Esophagus mucosa (tissue), 1 donor: ENCODE data around the gene SBK3. TPM values are rescaled to one million over a fixed set of nuclear protein-coding genes. Genes with fewer than 3 reads are reported as not detected.
A peak's percentile ranks its signal among the peaks of the same experiment; 100 is the strongest.
"Not testable (repeated sequence)": the region's sequence is repeated elsewhere in the genome, so short reads cannot be mapped to it uniquely, and the experiment has no call there.

Experiments used
- ATAC-seq: fragments of 200-7000 bp; cut with Tn5 transposase; one replicate; pipeline ENCODE4 v1.9.1; 2020
- total RNA-seq: library from RNA; stranded (reverse); gene quantifications from one replicate; pipeline ENCODE4 v1.2.4, GENCODE V29; 2023
- donor health status: DM: yes; HTN: yes; CAD: no.

Gene SBK3
- total RNA-seq, 1 donor from 2014 or later: 0.80 TPM

DNA sequence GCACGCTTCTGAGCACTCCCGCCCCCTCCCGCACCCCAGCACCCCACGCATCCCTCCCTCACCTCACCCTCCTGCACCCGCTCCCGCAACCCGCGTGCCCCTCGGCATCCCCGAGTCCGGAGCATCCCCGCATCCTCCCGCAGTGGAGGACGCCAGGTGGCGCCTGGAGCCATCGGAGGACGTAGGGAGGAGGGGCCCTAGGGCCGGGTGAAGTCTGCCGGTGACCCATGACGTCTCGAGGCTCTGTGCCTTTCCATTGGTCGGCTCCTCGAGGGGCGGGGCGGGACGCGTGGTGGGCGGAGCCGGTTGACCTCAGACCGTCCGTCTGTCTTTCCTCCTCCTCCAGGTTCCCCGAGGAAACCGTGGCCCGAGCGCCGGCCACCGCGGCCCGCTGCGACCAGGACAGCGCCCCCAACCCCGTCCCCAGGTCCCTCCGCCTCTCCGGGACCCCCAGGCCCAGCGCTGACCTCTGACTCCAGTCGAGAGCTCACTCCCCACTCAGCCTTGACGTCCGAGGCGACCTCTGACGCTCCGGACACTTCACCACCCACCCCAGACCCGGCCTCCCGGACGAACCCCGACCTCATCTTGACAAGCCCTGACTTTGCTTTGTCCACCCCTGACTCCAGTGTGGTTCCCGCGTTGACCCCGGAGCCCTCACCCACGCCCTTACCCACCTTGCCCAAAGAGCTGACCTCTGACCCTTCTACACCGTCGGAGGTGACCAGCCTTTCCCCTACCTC, 28.3 kb downstream of the SBK3 start:
- peak; percentile 99 for ATAC-seq

DNA sequence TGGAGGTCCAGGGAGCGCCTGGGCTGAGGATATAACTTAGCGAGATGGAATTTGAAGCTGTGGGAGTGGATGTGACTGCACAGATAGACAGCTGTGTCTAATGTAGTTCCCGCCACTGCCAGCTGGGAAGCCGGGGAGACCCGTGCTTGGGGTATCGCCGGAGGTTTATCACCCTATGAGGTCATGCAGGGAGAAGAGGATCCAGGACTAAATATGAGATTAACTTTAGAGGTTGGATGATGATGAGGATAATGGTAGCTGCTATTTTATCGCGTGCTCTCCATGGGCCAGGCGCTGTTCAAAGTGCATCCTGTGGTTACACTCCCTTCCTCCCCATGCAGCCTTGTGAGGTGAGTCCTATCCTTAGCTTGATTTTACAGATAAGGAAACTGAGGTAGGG, 37.2 kb downstream of the SBK3 start:
- no peak for ATAC-seq

DNA sequence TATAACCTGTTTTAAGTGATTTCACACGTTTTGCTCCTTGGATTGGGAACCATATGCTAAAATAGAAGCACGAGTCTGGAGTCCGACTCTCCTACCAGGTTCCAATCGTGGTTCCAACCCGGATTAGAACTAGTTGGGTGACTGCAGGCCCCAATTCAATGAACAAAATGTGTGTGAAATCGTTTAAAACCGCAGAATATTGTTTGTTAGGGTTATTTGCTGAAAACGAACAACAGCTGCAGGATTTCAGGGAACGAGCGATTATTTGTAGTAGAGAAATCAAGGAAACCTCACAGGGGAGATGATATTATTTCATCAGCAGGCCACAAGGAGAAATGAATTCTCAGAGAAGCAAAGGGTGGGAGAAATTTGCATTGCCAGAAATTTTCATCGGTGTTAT, 40.4 kb downstream of the SBK3 start:
- no peak for ATAC-seq

DNA sequence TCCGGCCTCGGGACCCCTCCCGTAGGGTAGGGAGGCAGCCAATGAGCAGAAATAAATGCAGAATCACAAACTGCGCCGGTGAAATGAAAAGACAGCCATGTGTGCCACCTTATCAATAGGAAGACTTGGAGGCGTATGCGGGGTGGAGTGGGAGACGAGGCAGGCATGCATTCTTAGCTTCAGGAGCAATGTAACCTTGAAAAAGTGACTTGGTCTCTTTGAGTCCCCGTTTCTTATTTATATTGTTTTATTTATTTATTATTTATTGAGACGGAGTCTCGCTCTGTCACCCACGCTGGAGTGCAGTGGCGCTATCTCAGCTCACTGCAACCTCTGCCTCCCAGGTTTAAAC, 41.1 kb downstream of the SBK3 start:
- ATAC-seq: no peak

DNA sequence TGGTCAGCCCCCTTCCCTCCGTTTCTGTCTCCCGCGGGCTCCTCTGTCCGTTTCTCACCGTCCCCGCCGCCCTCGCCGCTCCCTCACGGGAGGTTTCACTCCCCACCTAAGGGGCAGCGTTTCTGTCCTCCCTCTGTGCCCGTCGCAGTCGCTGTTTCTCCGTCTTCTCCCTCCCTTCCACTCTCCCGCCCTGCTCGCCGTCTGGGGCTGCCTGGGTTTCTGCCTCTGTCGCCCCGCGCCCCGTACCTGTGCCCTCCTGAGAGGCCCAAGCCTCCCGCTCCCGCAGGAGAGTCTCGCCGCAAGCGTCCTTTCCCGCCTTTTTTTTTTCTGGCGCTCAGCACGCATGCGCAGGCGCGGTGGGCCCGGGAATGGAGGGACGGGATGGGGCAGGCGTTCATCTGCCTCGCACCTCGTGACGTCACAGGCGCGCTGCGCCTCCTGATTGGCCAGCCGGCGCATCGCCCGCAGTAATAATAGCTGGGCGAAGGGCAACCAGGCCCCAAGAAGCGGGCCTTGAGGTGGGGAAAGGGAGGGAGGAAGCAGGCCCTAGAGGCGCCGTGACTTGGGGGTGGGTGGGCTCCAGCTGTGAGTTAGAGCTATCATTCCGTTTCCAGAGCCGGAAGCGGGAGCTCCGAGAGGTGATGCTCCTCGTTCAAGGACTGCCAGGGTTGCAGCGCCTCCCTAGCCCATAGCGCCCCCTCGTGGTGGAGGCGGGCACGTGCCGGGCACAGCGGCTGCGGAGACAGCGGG, 41.7 kb downstream of the SBK3 start:
- peak; percentile 88 for ATAC-seq

DNA sequence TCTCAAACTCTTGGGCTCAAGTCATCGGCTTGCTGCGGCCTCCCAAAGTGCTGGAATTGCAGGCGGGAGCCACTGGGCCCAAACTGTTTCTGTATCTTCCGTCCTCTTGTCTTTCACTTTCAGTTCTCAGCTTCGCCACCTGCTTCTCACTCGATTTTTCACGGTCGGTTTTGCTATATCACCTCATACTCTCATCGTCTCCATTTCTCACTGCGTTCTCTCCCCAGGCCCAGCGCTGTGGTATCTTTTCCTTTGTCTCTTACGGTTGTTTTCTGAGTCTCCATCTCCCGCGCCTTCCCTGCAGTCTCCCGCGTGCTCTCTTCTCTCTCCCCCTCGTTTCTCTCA, 42.2 kb downstream of the SBK3 start:
- ATAC-seq: no peak

DNA sequence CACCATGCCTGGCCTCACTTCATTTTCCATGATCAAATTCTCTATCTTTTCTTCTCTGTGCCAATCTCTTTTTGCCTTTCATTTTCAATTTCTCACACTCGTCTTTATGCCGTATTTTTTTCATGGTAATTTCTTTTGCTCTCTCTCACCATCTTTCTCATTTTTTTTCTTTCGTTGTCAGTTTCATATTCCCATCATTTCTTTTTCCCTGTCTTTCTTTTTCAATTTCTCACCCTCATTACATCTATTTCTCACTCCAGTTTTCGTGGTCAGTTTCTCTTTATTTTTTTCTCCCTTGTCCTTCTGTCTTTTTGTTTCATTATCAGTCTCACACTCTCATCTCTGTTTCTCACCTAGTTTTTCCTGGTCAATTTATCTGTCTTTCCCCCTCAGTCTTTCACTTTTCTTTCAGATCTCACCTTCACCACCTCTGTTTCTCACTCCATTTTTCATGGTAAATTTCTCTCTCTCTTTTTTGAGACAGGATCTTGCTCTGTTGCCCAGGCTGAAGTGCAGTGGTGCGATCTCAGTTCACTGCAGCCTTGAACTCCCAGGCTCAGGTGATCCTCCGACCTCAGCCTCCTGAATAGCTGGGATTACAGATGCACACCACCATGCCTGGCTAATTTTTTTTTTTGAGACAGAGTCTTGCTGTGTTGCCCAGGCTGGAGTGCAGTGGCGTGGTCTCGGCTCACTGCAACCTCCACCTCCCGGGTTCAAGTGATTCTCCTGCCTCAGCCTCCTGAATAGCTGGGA, 43.0 kb downstream of the SBK3 start:
- ATAC-seq: no peak

DNA sequence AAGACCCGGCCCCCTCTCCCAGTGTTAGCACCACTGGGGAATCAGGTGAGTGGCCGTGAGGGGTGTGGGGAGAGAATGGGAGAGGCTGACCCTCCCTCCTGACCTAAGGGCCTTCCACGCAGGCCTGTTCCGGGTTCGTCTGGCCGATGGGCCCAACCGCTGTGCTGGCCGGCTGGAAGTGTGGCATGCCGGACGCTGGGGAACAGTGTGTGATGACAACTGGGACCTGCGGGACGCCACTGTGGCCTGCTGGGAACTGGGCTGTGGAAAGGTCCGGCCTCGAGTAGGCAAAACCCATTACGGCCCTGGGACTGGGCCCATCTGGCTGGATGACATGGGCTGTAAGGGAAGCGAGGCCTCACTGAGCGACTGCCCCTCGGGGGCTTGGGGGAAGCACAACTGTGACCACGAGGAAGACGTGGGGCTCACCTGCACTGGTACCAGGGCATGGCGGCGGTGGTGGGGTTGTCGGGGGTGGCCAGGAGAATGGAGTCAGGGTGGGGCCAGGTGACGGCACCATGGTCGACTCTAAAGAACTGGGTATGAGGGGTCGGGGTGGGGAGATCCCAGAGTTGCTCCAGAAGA, 44.9 kb downstream of the SBK3 start:
- ATAC-seq: no peak

DNA sequence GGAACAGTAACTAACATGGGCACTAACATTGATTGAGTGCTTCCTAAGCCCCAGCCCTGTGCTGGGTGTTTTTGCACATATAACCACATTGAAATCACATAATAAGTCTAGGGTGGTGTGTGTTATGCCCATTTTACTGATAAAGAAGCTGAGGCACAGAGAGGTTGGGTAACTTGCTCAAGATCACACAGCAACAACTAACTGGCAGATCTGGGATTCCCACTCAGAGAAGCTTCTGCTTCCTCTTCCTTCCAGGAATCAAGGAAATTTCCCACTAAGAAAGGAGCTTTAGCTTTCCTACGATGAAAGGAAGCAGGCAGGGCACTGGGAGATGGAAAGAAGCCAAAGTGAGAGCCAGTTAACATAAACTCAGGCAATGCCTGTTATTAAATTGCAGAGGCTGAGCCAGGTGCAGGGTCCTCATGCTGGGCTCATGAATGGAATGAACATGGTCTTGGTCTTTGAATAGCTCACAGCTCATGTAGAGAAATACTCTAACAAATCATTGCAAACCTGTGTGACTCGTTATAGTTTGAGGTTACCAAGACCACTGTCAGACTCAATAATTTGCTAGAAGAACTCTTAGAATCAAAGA, 47.0 kb downstream of the SBK3 start:
- ATAC-seq: no peak

DNA sequence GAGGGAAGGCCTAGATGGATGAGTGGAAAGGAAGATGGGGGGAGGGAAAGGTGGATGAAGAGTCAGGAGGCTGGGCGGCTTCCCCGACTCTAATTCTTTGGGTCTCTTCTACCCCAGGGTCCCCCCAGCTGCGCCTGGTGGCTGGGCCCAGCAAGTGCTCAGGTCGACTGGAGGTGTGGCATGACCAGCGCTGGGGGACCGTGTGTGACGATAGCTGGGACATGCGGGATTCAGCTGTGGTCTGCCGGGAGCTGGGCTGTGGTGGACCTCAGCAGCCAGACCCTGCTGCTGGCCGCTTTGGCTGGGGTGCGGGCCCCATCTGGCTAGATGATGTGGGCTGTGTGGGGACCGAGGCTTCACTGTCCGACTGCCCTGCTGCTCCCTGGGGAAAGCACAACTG, 47.6 kb downstream of the SBK3 start:
- no peak for ATAC-seq

DNA sequence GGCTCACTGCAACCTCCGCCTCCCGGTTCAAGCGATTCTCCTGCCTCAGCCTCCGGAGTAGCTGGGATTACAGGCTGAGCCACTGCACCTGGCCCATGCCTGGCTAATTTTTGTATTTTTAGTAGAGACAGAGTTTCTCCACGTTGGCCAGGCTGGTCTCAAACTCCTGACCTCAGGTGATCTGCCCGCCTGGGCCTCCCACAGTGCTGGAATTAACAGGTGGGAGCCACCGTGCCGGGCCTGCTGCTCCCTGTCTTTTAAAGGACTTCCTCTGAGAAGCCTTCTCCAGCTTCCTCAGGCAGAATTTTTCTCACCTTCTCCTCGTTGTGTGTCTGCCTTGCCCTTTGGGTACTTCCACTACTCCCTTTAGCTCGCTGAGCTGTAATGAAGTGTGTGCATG, 48.5 kb downstream of the SBK3 start:
- not testable (repeated sequence) for ATAC-seq

DNA sequence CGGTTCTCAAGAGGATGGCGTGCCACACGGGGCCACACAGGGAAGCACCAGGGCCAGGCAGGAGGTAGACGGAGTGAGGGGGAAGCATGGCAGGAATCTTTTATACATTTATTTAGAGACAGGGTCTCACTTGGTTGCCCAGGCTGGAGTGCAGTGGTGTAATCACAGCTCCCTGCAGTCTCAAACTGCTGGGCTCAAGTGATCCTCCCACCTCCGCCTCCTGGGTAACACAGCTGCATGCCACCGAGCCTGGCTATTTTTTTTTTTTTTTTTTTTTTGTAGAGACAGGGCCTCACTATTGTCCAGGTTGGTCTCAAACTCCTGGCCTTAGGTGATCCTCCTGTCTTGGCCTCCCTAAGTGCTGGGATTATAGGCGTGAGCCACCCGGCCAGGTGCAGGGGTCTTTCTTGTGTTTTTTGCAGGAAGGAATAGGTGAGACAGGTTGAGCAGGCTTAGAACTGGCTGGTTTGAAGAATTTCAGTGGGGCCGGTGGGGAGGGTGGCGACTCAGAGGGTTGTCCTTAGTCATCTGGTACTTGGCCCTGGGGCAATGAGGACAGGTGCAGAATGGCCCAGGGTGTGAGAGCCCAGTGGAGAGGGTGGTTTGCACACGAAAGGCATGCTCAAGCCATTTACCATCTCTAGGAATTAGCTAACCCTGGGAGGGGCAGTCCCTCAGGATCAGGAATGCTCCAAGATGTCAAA, 49.5 kb downstream of the SBK3 start:
- ATAC-seq: no peak

DNA sequence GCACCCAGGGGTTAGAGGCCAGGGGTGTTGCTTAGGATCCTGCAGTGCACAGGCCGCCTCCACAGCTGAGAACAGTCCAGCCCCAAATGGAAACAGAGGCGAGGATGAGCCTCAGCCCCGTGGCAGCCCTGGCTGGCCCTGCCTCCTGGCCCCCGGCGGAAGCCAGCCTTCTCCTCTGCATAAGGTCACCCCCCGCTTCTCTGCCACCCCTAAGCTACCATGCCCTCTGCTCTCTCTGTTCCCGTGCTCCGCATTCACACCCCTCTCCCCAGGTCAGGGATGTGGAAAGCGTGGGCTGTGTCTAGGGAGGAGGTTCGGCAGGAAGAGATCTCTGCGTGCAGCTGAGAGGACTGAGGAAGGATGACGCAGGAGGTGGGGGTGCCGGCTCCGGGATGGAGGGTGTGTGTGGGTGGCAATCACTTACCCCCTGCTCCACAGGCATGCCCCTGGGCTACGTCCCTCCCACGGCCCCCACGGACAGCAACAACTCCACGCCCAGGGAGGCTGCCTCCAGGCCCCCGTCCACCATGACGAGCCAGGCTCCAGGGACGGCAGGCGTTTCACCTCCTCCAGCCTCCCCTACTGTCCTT, 51.1 kb downstream of the SBK3 start:
- no peak for ATAC-seq

DNA sequence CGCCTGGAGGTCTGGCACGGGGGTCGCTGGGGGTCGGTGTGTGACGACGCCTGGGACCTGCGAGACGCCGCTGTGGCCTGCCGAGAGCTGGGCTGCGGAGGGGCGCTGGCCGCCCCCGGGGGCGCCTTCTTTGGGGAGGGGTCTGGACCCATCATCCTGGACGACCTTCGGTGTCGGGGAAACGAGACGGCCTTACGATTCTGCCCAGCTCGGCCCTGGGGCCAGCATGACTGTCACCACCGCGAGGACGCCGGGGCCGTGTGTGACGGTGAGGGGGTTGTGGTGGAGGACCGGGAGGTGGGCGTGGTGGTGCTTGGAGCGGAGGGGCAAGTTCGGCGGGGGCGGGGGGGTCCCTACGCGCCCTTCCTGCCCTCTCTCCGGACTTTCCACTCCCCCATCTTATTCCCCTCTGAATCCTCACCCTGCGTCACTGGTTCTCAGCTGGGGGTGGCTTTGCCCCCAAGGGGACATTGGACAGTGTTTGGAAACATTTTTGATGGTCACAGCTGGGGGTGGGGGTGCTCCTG, 51.6 kb downstream of the SBK3 start:
- no peak for ATAC-seq

DNA sequence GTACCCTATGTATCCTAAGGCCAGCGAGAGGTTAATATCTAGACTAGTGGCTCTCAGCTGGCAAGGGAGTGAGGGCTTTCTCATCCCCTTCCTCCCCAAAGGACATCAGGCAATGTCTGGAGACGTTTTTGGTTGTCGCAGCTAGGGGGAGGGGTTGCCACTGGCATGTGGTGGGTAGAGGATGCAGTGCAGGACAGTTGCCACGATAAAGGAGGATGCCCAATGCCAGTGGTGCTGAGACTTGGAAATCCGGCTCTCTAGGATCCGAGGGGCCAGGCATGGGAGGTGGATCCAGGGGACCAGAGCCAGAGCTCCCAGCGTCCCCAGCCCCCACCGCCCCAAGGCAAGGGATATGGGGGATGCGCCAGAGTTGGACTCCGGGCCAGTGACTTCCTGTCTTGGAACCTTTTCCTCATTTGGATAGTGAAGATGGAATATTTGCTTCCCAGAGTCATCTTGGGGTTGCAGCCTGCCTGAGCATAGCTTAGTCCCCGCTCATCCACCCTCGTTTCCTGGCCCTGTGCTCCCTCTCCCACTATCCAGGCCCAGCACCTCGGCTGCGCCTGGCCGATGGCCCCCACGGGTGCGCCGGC, 52.2 kb downstream of the SBK3 start:
- ATAC-seq: no peak

DNA sequence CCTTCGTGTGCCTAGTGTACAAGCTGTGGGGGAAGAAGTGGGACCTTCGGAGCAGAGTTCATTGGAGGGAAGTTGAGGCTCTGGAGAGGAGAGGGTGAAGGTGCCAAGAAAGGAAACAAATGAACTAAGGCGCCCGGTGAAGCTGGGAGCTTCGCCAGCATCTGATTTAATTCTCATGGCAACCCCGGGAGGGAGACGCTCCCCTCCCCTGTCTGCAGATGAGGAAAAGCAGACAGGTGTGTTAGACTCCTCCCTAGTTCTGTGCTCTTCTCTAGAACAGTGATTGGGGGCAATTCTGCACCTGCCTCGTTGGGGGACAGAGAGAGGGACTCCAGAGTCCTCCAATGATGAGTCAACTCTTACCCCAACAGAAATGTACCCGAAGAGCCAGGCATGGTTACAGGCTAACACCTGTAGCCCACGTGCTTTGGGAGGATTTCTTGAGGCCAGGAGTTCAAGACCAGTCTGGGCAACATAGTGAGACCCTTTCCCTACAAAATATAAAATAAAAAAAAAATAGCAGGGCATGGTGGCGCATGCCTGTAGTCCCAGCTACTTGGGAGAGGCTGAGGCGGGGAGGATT, 52.9 kb downstream of the SBK3 start:
- ATAC-seq: peak; percentile 11

DNA sequence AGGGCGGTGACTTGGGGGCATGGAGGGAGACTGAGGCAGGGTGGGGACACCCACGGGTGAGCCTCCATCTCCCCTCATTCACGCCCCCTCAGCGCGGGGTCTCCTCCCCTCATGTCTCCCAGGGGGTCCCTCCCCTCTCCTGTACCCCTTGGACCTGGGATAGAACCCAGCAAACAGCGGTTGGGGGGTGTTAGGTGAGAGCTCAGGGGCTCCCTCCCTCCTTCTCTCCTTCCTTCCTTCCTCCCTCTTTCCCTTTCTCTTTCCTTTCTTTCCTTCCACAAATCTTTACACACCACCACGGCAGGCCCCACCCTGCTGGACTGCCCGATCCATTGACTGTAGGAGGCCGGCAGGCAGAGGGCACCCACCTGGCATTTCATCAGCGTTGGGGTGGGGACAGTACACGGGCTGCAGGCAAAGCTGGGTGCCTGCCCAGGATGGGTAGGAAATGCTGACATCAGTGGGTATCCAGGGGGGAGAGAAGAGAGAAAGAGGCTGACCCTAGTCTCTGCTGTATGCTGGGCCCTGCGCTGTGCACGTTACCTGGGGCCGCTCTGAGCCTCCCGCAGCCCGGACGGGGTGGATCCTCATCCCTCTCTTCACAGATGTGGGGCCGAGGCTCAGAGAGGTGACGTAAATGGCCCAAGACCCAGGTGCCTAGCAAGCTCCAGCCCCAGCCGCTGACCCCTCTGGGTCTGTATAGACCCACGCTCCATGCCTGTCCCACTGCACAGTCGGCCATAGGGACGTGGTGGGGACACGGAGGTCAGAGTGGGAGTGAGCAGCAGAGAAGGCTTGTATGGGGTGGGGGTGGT, 53.6 kb downstream of the SBK3 start:
- ATAC-seq: no peak
